Suprapubic skin (tissue), 3 donors: Measurements from ENCODE around the gene CROCC2.

Source experiments
- CTCF ChIP-seq, 2 donors: fragments of 200-600 bp in 1 of 2; fragments of 450-650 bp in 1 of 2; sonication (generic) in 1 of 2; IDR thresholded peaks; one replicate each; pipeline ENCODE4 v1.5.1; 2016 to 2019; ENCODE audit warnings: antibody characterized with exemption in 2 of 2, mild to moderate bottlenecking in 1 of 2, moderate library complexity in 1 of 2
- EP300 ChIP-seq: sonication (generic); formaldehyde crosslinking; IDR thresholded peaks from one replicate; pipeline ENCODE4 v1.6.1; 2017; ENCODE audit warnings: antibody characterized with exemption
- POLR2A ChIP-seq, 2 donors: fragments of 450-650 bp; IDR thresholded peaks; one replicate each; pipeline ENCODE4 v1.6.1; 2017; ENCODE audit warnings: antibody characterized with exemption in 2 of 2, mild to moderate bottlenecking in 2 of 2, moderate library complexity in 2 of 2

- no peak for TF ChIP-seq EP300
- no peak for TF ChIP-seq CTCF (IDR thresholded peaks at IDR 0.05)
- no peak for TF ChIP-seq POLR2A (IDR thresholded peaks at IDR 0.05)
These were observed 127.3 kb downstream of the CROCC2 start for GRCh38 chr2:241033336-241033987.
